CD14-positive monocyte (primary cell): ENCODE data around the gene ZFPL1. TPM values are rescaled to one million over a fixed set of nuclear protein-coding genes. Genes with fewer than 3 reads are reported as not detected.

Experiments
- DNase-seq, 3 donors: peaks; one replicate each; pipeline ENCODE4 v3.0.0-alpha.2; 2011 to 2022
- H2AFZ ChIP-seq: 2 replicates; pipeline ENCODE4 v1.6.0; 2012; ENCODE audit warnings: mild to moderate bottlenecking, low read depth, low read length, inconsistent platforms; ENCODE audit not compliant: insufficient read depth, poor library complexity, severe bottlenecking
- H3K27ac ChIP-seq, 2 donors: 1 replicate in 1 of 2; 2 replicates in 1 of 2; pipeline ENCODE4 v1.5.1; 2012 to 2013; ENCODE audit warnings: low read length in 2 of 2, control low read depth in 1 of 2, inconsistent platforms in 1 of 2, low read depth in 1 of 2, mild to moderate bottlenecking in 1 of 2
- H3K27me3 ChIP-seq, 2 donors: one replicate each; pipeline versions ENCODE4 v1.6.0 to v1.6.1; 2011 to 2013; ENCODE audit warnings: low read length in 2 of 2; ENCODE audit not compliant: control insufficient read depth in 2 of 2, insufficient read depth in 2 of 2
- H3K36me3 ChIP-seq, 2 donors: replicated peaks in 1 of 2; 1 replicate in 1 of 2; 2 replicates in 1 of 2; pipeline versions ENCODE4 v1.5.1 to v1.6.1; 2012 to 2013; ENCODE audit warnings: low read length in 2 of 2, control low read depth in 1 of 2, inconsistent platforms in 1 of 2, mild to moderate bottlenecking in 1 of 2; ENCODE audit not compliant: insufficient read depth in 2 of 2, control insufficient read depth in 1 of 2
- H3K4me1 ChIP-seq, 2 donors: 1 replicate in 1 of 2; 2 replicates in 1 of 2; pipeline versions ENCODE4 v1.5.1 to v1.6.1; 2012 to 2013; ENCODE audit warnings: low read length in 2 of 2, control low read depth in 1 of 2, inconsistent platforms in 1 of 2, mild to moderate bottlenecking in 1 of 2, moderate library complexity in 1 of 2; ENCODE audit not compliant: insufficient read depth in 2 of 2, control insufficient read depth in 1 of 2
- H3K4me2 ChIP-seq: replicated peaks from 2 replicates; pipeline ENCODE3; 2012; ENCODE audit warnings: low read length, moderate library complexity, mild to moderate bottlenecking; ENCODE audit not compliant: poor library complexity, severe bottlenecking; ENCODE audit errors: extremely low read depth
- H3K4me3 ChIP-seq, 3 experiments: fragments of 200-600 bp in 1 of 3; sonication (generic) in 1 of 3; replicated peaks in 1 of 3; 1 replicate in 2 of 3; 2 replicates in 1 of 3; pipeline ENCODE4 v1.5.1; 2011 to 2013; ENCODE audit warnings: low read length in 3 of 3, mild to moderate bottlenecking in 3 of 3, control low read depth in 2 of 3, low read depth in 2 of 3, inconsistent platforms in 1 of 3, moderate library complexity in 1 of 3
- H3K79me2 ChIP-seq: 2 replicates; pipeline ENCODE4 v1.6.0; 2012; ENCODE audit warnings: mild to moderate bottlenecking, control low read depth, inconsistent platforms, low read length, moderate library complexity; ENCODE audit not compliant: insufficient read depth
- H3K9ac ChIP-seq: 2 replicates; pipeline ENCODE4 v1.6.0; 2017; ENCODE audit warnings: low read length, mild to moderate bottlenecking; ENCODE audit not compliant: insufficient read depth, poor library complexity, severe bottlenecking
- H3K9me3 ChIP-seq, 2 donors: replicated peaks in 1 of 2; 1 replicate in 1 of 2; 2 replicates in 1 of 2; pipeline versions ENCODE4 v1.5.1 to v1.6.1; 2012 to 2013; ENCODE audit warnings: low read length in 2 of 2, control low read depth in 1 of 2; ENCODE audit not compliant: control insufficient read depth in 1 of 2, insufficient read depth in 1 of 2
- H4K20me1 ChIP-seq: 2 replicates; pipeline ENCODE4 v1.6.0; 2012; ENCODE audit warnings: mild to moderate bottlenecking, low read length, control low read depth, moderate library complexity; ENCODE audit not compliant: insufficient read depth
- H3K27ac Mint-ChIP-seq, 7 donors: one replicate each; pipeline ENCODE4 v1.8.0; 2020; ENCODE audit warnings: mild to moderate bottlenecking in 7 of 7, mixed read lengths in 7 of 7, moderate library complexity in 6 of 7, inconsistent platforms in 2 of 7
- H3K27me3 Mint-ChIP-seq, 3 donors: one replicate each; pipeline ENCODE4 v1.8.0; 2021 to 2022; ENCODE audit warnings: low read depth in 3 of 3, mild to moderate bottlenecking in 3 of 3, mixed read lengths in 3 of 3, moderate library complexity in 3 of 3, inconsistent platforms in 1 of 3
- H3K36me3 Mint-ChIP-seq, 2 donors: one replicate each; pipeline ENCODE4 v1.8.0; 2020; ENCODE audit warnings: mixed read lengths in 2 of 2, inconsistent platforms in 1 of 2, mild to moderate bottlenecking in 1 of 2
- H3K4me1 Mint-ChIP-seq: one replicate; pipeline ENCODE4 v1.8.0; 2020; ENCODE audit warnings: mild to moderate bottlenecking, mixed read lengths
- H3K4me3 Mint-ChIP-seq, 2 donors: one replicate each; pipeline ENCODE4 v1.8.0; 2020; ENCODE audit warnings: mild to moderate bottlenecking in 2 of 2, mixed read lengths in 2 of 2, moderate library complexity in 1 of 2
- H3K9me3 Mint-ChIP-seq, 7 donors: one replicate each; pipeline ENCODE4 v1.8.0; 2020 to 2022; ENCODE audit warnings: mixed read lengths in 7 of 7, mild to moderate bottlenecking in 6 of 7, moderate library complexity in 6 of 7, inconsistent platforms in 2 of 7
- WGBS: methylation state at CpG from one replicate; pipeline ENCODE4 v1.1.5; 2013; ENCODE audit warnings: missing lambda C conversion rate; ENCODE audit not compliant: insufficient coverage; 5-methylcytosine and 5-hydroxymethylcytosine counted together
- intact Hi-C, 2 donors: fragments of 100-400 bp; cut with micrococcal nuclease; formaldehyde crosslinking; loops; one replicate each; pipeline versions ENCODE4 v1.15.0 to v1.15.1; 2023
- polyA plus RNA-seq, 3 donors: library from polyadenylated mRNA; depleted of rRNA in 1 of 3; unstranded in 2 of 3; stranded (reverse) in 1 of 3; fragments of 300-500 nt in 2 of 3; fragments of >200 nt in 1 of 3; fragmentation: Illumina TruSeq in 2 of 3; gene quantifications; 1 replicate in 2 of 3; 2 replicates in 1 of 3; pipeline ENCODE4 v1.2.3, GENCODE V29; 2012 to 2021
- TF ChIP-seq, protein P1 (sequence below): fragments of 200-600 bp; IDR thresholded peaks from one replicate; pipeline ENCODE4 v1.8.0; 2022; ENCODE audit warnings: antibody characterized with exemption, mild to moderate bottlenecking

ZFPL1 gene
- polyA plus RNA-seq, 3 donors = 25.1 to 41.1 (median 27.2) TPM

DNA sequence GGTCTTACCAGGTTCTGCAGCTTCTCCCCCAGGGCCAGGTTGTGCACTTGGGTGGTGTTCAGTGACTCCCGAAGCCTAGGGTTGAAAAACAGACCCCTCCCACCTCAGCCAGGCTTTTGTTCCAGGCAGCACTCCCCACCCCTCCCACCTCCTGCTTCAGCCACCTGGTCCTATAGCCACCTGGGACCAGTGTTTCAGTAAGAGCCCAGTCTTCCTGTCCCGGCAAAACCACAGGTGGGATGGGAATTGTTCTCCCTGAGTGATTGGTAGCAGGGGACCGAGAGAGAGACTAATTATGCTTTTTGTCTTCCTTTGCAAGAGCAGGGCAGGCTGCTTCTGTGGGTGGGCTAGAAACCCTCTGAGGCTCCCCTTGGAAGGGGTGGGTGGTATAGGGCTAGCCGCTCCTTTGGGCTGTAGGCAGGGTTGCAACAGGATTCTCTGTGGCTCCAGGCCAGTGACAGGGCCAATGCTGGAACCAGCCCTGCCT lies 17.2 kb upstream of the ZFPL1 start:
- Histone ChIP-seq H3K36me3 (no peaks in the 10 kb centered on the region), H2AFZ (no peak overlapping the region), H3K27ac (no peak overlapping the region), H3K4me2 (no peak overlapping the region), H3K27me3 (no peaks in the 10 kb centered on the region), H3K4me1 (peaks cover 5 to 6% of the 10 kb centered on the region in 2 donors), H3K9ac (no peak overlapping the region), H3K9me3 (no peaks in the 10 kb centered on the region), H3K4me3 (no peak overlapping the region), H3K79me2 (no peaks in the 10 kb centered on the region), H4K20me1 (no peaks in the 10 kb centered on the region)
- H3K4me3 Mint-ChIP-seq = no peak overlapping the region
- no peak for DNase-seq
- no peaks in the 10 kb centered on the region for H3K9me3 Mint-ChIP-seq
- peaks cover 3 to 6% (median 4%) of the 10 kb centered on the region in 3 donors for H3K27me3 Mint-ChIP-seq
- WGBS = 100% methylated on average over 3 of the region's 4 CpGs
- no peak overlapping the region for H3K27ac Mint-ChIP-seq
- no peaks in the 10 kb centered on the region for H3K36me3 Mint-ChIP-seq
- TF ChIP-seq, protein P1, sequence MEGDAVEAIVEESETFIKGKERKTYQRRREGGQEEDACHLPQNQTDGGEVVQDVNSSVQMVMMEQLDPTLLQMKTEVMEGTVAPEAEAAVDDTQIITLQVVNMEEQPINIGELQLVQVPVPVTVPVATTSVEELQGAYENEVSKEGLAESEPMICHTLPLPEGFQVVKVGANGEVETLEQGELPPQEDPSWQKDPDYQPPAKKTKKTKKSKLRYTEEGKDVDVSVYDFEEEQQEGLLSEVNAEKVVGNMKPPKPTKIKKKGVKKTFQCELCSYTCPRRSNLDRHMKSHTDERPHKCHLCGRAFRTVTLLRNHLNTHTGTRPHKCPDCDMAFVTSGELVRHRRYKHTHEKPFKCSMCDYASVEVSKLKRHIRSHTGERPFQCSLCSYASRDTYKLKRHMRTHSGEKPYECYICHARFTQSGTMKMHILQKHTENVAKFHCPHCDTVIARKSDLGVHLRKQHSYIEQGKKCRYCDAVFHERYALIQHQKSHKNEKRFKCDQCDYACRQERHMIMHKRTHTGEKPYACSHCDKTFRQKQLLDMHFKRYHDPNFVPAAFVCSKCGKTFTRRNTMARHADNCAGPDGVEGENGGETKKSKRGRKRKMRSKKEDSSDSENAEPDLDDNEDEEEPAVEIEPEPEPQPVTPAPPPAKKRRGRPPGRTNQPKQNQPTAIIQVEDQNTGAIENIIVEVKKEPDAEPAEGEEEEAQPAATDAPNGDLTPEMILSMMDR = no peak
- H3K4me1 Mint-ChIP-seq = peaks cover 14% of the 10 kb centered on the region
- intact Hi-C loops = no loop called here

DNA sequence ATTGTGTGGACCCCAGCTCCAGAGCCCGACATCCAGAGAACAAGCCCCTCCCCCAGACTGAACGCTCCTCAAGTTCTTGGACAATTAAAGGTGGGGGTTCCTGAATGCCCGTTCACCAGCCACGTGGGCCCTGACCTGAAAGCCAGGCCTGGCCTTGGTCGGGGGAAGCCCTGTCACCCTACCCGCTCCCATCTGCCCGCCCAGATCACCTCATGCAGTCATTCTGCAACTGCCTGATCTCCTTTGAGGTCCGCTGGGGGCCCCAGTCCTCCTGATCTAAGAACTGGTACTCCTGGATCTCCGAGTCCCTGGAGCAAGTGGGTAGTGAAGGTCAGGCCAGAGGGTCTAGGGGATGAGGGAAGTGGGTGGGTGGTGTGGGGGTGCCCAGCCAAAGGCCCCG lies 16.6 kb upstream of the ZFPL1 start:
- no peaks in the 10 kb centered on the region for H3K9me3 ChIP-seq
- Mint-ChIP-seq H3K4me1 (peaks cover 8% of the 10 kb centered on the region), H3K27ac (no peak overlapping the region), H3K9me3 (no peaks in the 10 kb centered on the region), H3K27me3 (peaks cover 0 to 6% (median 2%) of the 10 kb centered on the region in 3 donors), H3K36me3 (no peaks in the 10 kb centered on the region), H3K4me3 (no peak overlapping the region)
- H3K9ac ChIP-seq = no peak overlapping the region
- no peaks in the 10 kb centered on the region for H3K79me2 ChIP-seq
- TF ChIP-seq, protein P1 = no peak
- no peaks in the 10 kb centered on the region for H3K4me1 ChIP-seq
- H4K20me1 ChIP-seq = no peaks in the 10 kb centered on the region
- no peak overlapping the region for H3K4me3 ChIP-seq
- DNase-seq = no peak
- H2AFZ ChIP-seq = no peak overlapping the region
- H3K27ac ChIP-seq = no peak overlapping the region
- intact Hi-C loops = no loop called here
- no peaks in the 10 kb centered on the region for H3K36me3 ChIP-seq
- no peaks in the 10 kb centered on the region for H3K27me3 ChIP-seq
- H3K4me2 ChIP-seq = no peak overlapping the region
- WGBS = 97% methylated on average over 10 of the region's 10 CpGs
